ENCODE results near the gene NUDT3. TPM values are rescaled to one million over a fixed set of nuclear protein-coding genes. Genes with fewer than 3 reads are reported as not detected.
"Not testable (repeated sequence)": the region's sequence is repeated elsewhere in the genome, so short reads cannot be mapped to it uniquely, and the experiment has no call there.

The NUDT3 gene
- total RNA-seq, 1 donor from 2014 or later = 50.1 TPM

- peak; percentile 36 for DNase-seq
- intact Hi-C loops (cut with micrococcal nuclease) = no loop called here
These were observed 67.6 kb downstream of the NUDT3 start for GRCh38 chr6:34324738-34325444.

GRCh38 chr6:34324221-34324620, 68.2 kb downstream of the NUDT3 start:
- DNase-seq; H3K36me3 ChIP-seq; H3K4me3 ChIP-seq; intact Hi-C loops (cut with micrococcal nuclease); H3K27me3 ChIP-seq (ENCODE audit: low read depth); H3K9me3 ChIP-seq (replicated peaks): not testable (repeated sequence)
- Histone ChIP-seq H3K27ac (replicated peaks) (peak overlapping the region; percentile 68), H3K4me1 (peaks cover 43% of the 10 kb centered on the region)

More at GRCh38 chr6:34324738-34325444, 67.6 kb downstream of the NUDT3 start:
- Histone ChIP-seq H3K27ac (replicated peaks) (peak overlapping the region; percentile 68), H3K36me3 (peaks cover 2% of the 10 kb centered on the region), H3K9me3 (replicated peaks) (no peaks in the 10 kb centered on the region), H3K27me3 (ENCODE audit: low read depth) (no peaks in the 10 kb centered on the region), H3K4me3 (no peak overlapping the region), H3K4me1 (peaks cover 36% of the 10 kb centered on the region)
- TF ChIP-seq CTCF (IDR thresholded peaks at IDR 0.05; ENCODE audit: borderline replicate concordance) = no peak

GRCh38 chr6:34323300-34323699, 69.2 kb downstream of the NUDT3 start:
- intact Hi-C loops (cut with micrococcal nuclease) = no loop called here
- Histone ChIP-seq H3K4me1 (peaks cover 52% of the 10 kb centered on the region), H3K27me3 (ENCODE audit: low read depth) (no peaks in the 10 kb centered on the region), H3K4me3 (no peak overlapping the region), H3K36me3 (peaks cover 2% of the 10 kb centered on the region), H3K27ac (replicated peaks) (no peak overlapping the region), H3K9me3 (replicated peaks) (no peaks in the 10 kb centered on the region)
- no peak for TF ChIP-seq CTCF (IDR thresholded peaks at IDR 0.05; ENCODE audit: borderline replicate concordance)
- no peak for DNase-seq

GRCh38 chr6:34322732-34323131, 69.7 kb downstream of the NUDT3 start:
- Histone ChIP-seq H3K27me3 (ENCODE audit: low read depth) (no peaks in the 10 kb centered on the region), H3K4me1 (peaks cover 58% of the 10 kb centered on the region), H3K9me3 (replicated peaks) (no peaks in the 10 kb centered on the region), H3K36me3 (peaks cover 2% of the 10 kb centered on the region), H3K27ac (replicated peaks) (no peak overlapping the region), H3K4me3 (no peak overlapping the region)
- no peak for TF ChIP-seq CTCF (IDR thresholded peaks at IDR 0.05; ENCODE audit: borderline replicate concordance)
- intact Hi-C loops (cut with micrococcal nuclease) = no loop called here
- DNase-seq = no peak

- no peaks in the 10 kb centered on the region for H3K9me3 ChIP-seq (replicated peaks)
These were observed 70.6 kb downstream of the NUDT3 start for GRCh38 chr6:34321821-34322220.

More at GRCh38 chr6:34321821-34322220, 70.6 kb downstream of the NUDT3 start:
- intact Hi-C loops (cut with micrococcal nuclease) = no loop called here
- Histone ChIP-seq H3K4me3 (no peak overlapping the region), H3K36me3 (peaks cover 2% of the 10 kb centered on the region), H3K27ac (replicated peaks) (no peak overlapping the region), H3K27me3 (ENCODE audit: low read depth) (no peaks in the 10 kb centered on the region), H3K4me1 (peaks cover 67% of the 10 kb centered on the region)
- no peak for DNase-seq
- TF ChIP-seq CTCF (IDR thresholded peaks at IDR 0.05; ENCODE audit: borderline replicate concordance) = no peak

Measured in left ventricle myocardium inferior (tissue), 1 donor.